PC-9 (cell line): ENCODE measurements around the gene GTF3C4.

Experiments
- CTCF ChIP-seq: fragments of 200-600 bp; sonication (generic); conservative IDR thresholded peaks from 2 replicates; pipeline ENCODE4 v1.6.1; 2017; ENCODE audit warnings: mixed run types, antibody characterized with exemption, mild to moderate bottlenecking, moderate library complexity
- EZH2 ChIP-seq: fragments of 200-600 bp; sonication (generic); IDR thresholded peaks from 2 replicates; pipeline ENCODE4 v1.8.0; 2017; ENCODE audit warnings: antibody characterized with exemption, low read depth

- no peak for TF ChIP-seq CTCF
- no peak for TF ChIP-seq EZH2
Measured at GRCh38 chr9:132646726-132647125, 23.5 kb upstream of the GTF3C4 start.
